AG09319 (cell line): Measurements from ENCODE around the gene DCUN1D3.

Experiments
- DNase-seq: peaks from one replicate; pipeline ENCODE4 v3.0.0-alpha.2; 2010; ENCODE audit warnings: low read depth; ENCODE audit errors: extremely low read depth
- CTCF ChIP-seq: IDR thresholded peaks from 2 replicates; pipeline ENCODE4 v1.5.1; 2011; ENCODE audit warnings: low read depth, mild to moderate bottlenecking, inconsistent platforms, low read length, moderate library complexity

DCUN1D3 gene

GRCh38 chr16:20904507-20905081 lies 4.4 kb upstream of the DCUN1D3 start:
- DNase-seq, result no peak
- no peak for TF ChIP-seq CTCF

- TF ChIP-seq CTCF, result no peak
- no peak for DNase-seq
Observed at GRCh38 chr16:20903899-20904506, 3.8 kb upstream of the DCUN1D3 start.

- DNase-seq, result no peak
- no peak for TF ChIP-seq CTCF
Observed at GRCh38 chr16:20903116-20903898, 3.1 kb upstream of the DCUN1D3 start.

GRCh38 chr16:20902426-20902825 lies 2.3 kb upstream of the DCUN1D3 start:
- TF ChIP-seq CTCF, result no peak
- DNase-seq, result no peak

GRCh38 chr16:20901436-20902112 lies 1.4 kb upstream of the DCUN1D3 start:
- no peak for DNase-seq
- TF ChIP-seq CTCF, result no peak

GRCh38 chr16:20901068-20901435 lies 894 bp upstream of the DCUN1D3 start:
- no peak for TF ChIP-seq CTCF
- DNase-seq, result no peak
